GM20431 (cell line): ENCODE results near the gene LRRK1.

Experiments
- in situ Hi-C: fragments of 300-500 bp; cut with MseI, MboI; formaldehyde crosslinking; loops from one replicate; pipeline ENCODE4 v1.15.0; 2020; ENCODE audit warnings: low sequenced_read_pairs; ENCODE audit not compliant: unreplicated experiment

The LRRK1 gene

GRCh38 chr15:100891307-100892012, 27.7 kb upstream of the LRRK1 start:
- in situ Hi-C loops: no loop called here

GRCh38 chr15:100892013-100892355, 27.2 kb upstream of the LRRK1 start:
- in situ Hi-C loops: no loop called here

- in situ Hi-C loops: no loop called here
Observed at GRCh38 chr15:100893261-100893963, 25.7 kb upstream of the LRRK1 start.

GRCh38 chr15:100893964-100894295, 25.2 kb upstream of the LRRK1 start:
- in situ Hi-C loops: no loop called here

GRCh38 chr15:100895721-100896120, 23.4 kb upstream of the LRRK1 start:
- in situ Hi-C loops: no loop called here

- in situ Hi-C loops: no loop called here
Observed at GRCh38 chr15:100897221-100898151, 21.7 kb upstream of the LRRK1 start.

- in situ Hi-C loops: no loop called here
Observed at GRCh38 chr15:100898152-100898490, 21.0 kb upstream of the LRRK1 start.

GRCh38 chr15:100898661-100899462, 20.3 kb upstream of the LRRK1 start:
- in situ Hi-C loops: no loop called here

- in situ Hi-C loops: no loop called here
Observed at GRCh38 chr15:100899601-100900000, 19.6 kb upstream of the LRRK1 start.

- in situ Hi-C loops: no loop called here
Observed at GRCh38 chr15:100900136-100900794, 18.9 kb upstream of the LRRK1 start.

- in situ Hi-C loops: no loop called here
Observed at GRCh38 chr15:100900795-100901169, 18.4 kb upstream of the LRRK1 start.

- in situ Hi-C loops: no loop called here
Observed at GRCh38 chr15:100901296-100901695, 17.9 kb upstream of the LRRK1 start.

- in situ Hi-C loops: no loop called here
Observed at GRCh38 chr15:100901702-100902435, 17.3 kb upstream of the LRRK1 start.

GRCh38 chr15:100902436-100903167, 16.6 kb upstream of the LRRK1 start:
- in situ Hi-C loops: no loop called here

GRCh38 chr15:100903168-100903554, 16.0 kb upstream of the LRRK1 start:
- in situ Hi-C loops: no loop called here

- in situ Hi-C loops: no loop called here
Observed at GRCh38 chr15:100905850-100906249, 13.3 kb upstream of the LRRK1 start.

- in situ Hi-C loops: no loop called here
Observed at GRCh38 chr15:100908466-100908865, 10.7 kb upstream of the LRRK1 start.

- in situ Hi-C loops: no loop called here
Observed at GRCh38 chr15:100909565-100909964, 9.6 kb upstream of the LRRK1 start.
